GM12878 (cell line): ENCODE results near the gene ATP6V1C2. TPM values are rescaled to one million over a fixed set of nuclear protein-coding genes. Genes with fewer than 3 reads are reported as not detected.

Experiments used
- ATAC-seq: fragments of 200-7000 bp; cut with Tn5 transposase; 3 replicates; pipeline ENCODE4 v1.9.1; 2020; ENCODE audit warnings: mild to moderate bottlenecking, moderate library complexity
- BruUV-seq: library from RNA; stranded (reverse); fragments of 400-500 nt; replicated peaks from 2 replicates; lab custom pipeline; 2021; lab: Mats Ljungman, UMichigan
- CTCF ChIA-PET: fragments of 300-600 bp; sonication (Branson Sonifier 250); formaldehyde crosslinking; extraction: SDS; loops from one replicate; lab custom pipeline; 2021; ENCODE audit warnings: inconsistent platforms; lab: Yijun Ruan, JAX
- POLR2A ChIA-PET: fragments of 350-600 bp; formaldehyde crosslinking; extraction: SDS; loops from one replicate; lab custom pipeline; 2021; ENCODE audit warnings: inconsistent platforms; lab: Charles Lee
- RAD21 ChIA-PET: fragments of 300-600 bp; sonication (Branson Sonifier 250); formaldehyde crosslinking; loops from one replicate; lab custom pipeline; 2023; ENCODE audit warnings: antibody characterized with exemption; ENCODE audit not compliant: unreplicated experiment; lab: Charles Lee
- SMC1A ChIA-PET: fragments of 300-600 bp; sonication (Branson Sonifier 250); formaldehyde crosslinking; loops from one replicate; lab custom pipeline; 2023; ENCODE audit not compliant: unreplicated experiment, uncharacterized antibody; lab: Charles Lee
- DNase-seq: peaks from one replicate; pipeline ENCODE4 v3.0.0-alpha.2; 2011; ENCODE audit warnings: low read depth, low spot score
- FAIRE-seq: peaks from 3 replicates; lab custom pipeline; 2011; peaks lifted over from hg19 to GRCh38; lab: Jason Lieb, UNC
- H2AFZ ChIP-seq: 2 replicates; pipeline ENCODE4 v1.6.0; 2011; ENCODE audit warnings: low read depth, low read length, control low read depth; ENCODE audit not compliant: control insufficient read depth
- H3K27ac ChIP-seq: 2 replicates; pipeline ENCODE4 v1.5.1; 2011; ENCODE audit warnings: control low read depth; ENCODE audit not compliant: control insufficient read depth, insufficient read depth
- H3K27me3 ChIP-seq, 2 experiments: replicated peaks in 1 of 2; 2 replicates each; pipeline versions ENCODE4 v1.6.0 to v1.6.1; 2011; ENCODE audit warnings: low read length in 1 of 2; ENCODE audit not compliant: control insufficient read depth in 2 of 2, insufficient read depth in 2 of 2
- H3K36me3 ChIP-seq, 2 experiments: 2 replicates each; pipeline ENCODE4 v1.5.1; 2011; ENCODE audit warnings: low read length in 1 of 2; ENCODE audit not compliant: control insufficient read depth in 2 of 2, insufficient read depth in 2 of 2
- H3K4me1 ChIP-seq: 2 replicates; pipeline ENCODE4 v1.6.1; 2011; ENCODE audit warnings: mild to moderate bottlenecking, low read length, moderate library complexity, mixed read lengths; ENCODE audit not compliant: control insufficient read depth, insufficient read depth
- H3K4me2 ChIP-seq: 2 replicates; pipeline ENCODE4 v1.6.0; 2011; ENCODE audit warnings: control low read depth; ENCODE audit not compliant: control insufficient read depth, insufficient read depth
- H3K4me3 ChIP-seq: fragments of 200-600 bp; sonication (generic); 2 replicates; pipeline ENCODE4 v1.5.1; 2016
- H3K79me2 ChIP-seq: 2 replicates; pipeline ENCODE4 v1.6.0; 2011; ENCODE audit warnings: low read length; ENCODE audit not compliant: control insufficient read depth, insufficient read depth
- H3K9ac ChIP-seq: 2 replicates; pipeline ENCODE4 v1.8.0; 2011; ENCODE audit warnings: low read length, control low read depth, mixed read lengths; ENCODE audit not compliant: control insufficient read depth, insufficient read depth
- H3K9me3 ChIP-seq: replicated peaks from 3 replicates; pipeline ENCODE4 v1.5.1; 2011; ENCODE audit warnings: mild to moderate bottlenecking, low read length; ENCODE audit not compliant: control insufficient read depth, insufficient read depth
- H4K20me1 ChIP-seq: 2 replicates; pipeline ENCODE4 v1.6.0; 2011; ENCODE audit not compliant: control insufficient read depth, insufficient read depth
- BCLAF1 ChIP-seq: fragments of 450-650 bp; IDR thresholded peaks from 2 replicates; pipeline ENCODE4 v1.6.1; 2017; ENCODE audit warnings: antibody characterized with exemption, mild to moderate bottlenecking, moderate library complexity
- MTA2 ChIP-seq: fragments of 450-650 bp; IDR thresholded peaks from 2 replicates; pipeline ENCODE4 v1.6.1; 2016; ENCODE audit warnings: low read depth, mild to moderate bottlenecking, moderate library complexity
- RAD21 ChIP-seq: IDR thresholded peaks from 2 replicates; pipeline ENCODE4 v1.6.1; 2011; ENCODE audit warnings: mild to moderate bottlenecking, low read depth, low read length, moderate library complexity; ENCODE audit not compliant: insufficient read depth
- RB1 ChIP-seq: fragments of 450-650 bp; formaldehyde crosslinking; IDR thresholded peaks from 2 replicates; pipeline ENCODE4 v1.6.1; 2017; ENCODE audit warnings: mild to moderate bottlenecking, borderline replicate concordance
- STAT1 ChIP-seq: fragments of 450-650 bp; conservative IDR thresholded peaks from 2 replicates; pipeline ENCODE4 v1.6.1; 2014; ENCODE audit warnings: antibody characterized with exemption, mild to moderate bottlenecking
- WGBS: methylation state at CpG from one replicate; pipeline ENCODE4 v1.1.6; 2016; ENCODE audit warnings: low lambda C conversion rate; ENCODE audit not compliant: insufficient replicate concordance, insufficient coverage; ENCODE audit errors: missing lambda C conversion rate; 5-methylcytosine and 5-hydroxymethylcytosine counted together
- in situ Hi-C: fragments of 300-500 bp; cut with MboI; formaldehyde crosslinking; loops from 9 replicates; pipeline ENCODE4 v1.14.3; 2018; ENCODE audit warnings: mixed read lengths
- intact Hi-C: fragments of 100-400 bp; cut with micrococcal nuclease; formaldehyde crosslinking; loops from one replicate; pipeline ENCODE4 v1.14.2; 2022; ENCODE audit not compliant: unreplicated experiment
- polyA plus RNA-seq, 11 experiments: library from polyadenylated mRNA; depleted of rRNA in 4 of 11; unstranded in 6 of 11; stranded (reverse) in 5 of 11; fragments of >200 nt; fragmentation: Nextera tagmentation in 4 of 11; fragmentation: Illumina TruSeq in 1 of 11; extraction: Ambion mirVana in 4 of 11; extraction: Trizol in 1 of 11; gene quantifications; 1 replicate in 1 of 11; 2 replicates in 10 of 11; pipeline versions ENCODE4 v1.2.1 to v1.2.3, GENCODE V29; 2011 to 2016; ENCODE audit warnings: inconsistent platforms in 2 of 11, missing spikeins in 2 of 11, low read depth in 1 of 11
- total RNA-seq, 4 experiments: library from RNA; depleted of rRNA in 3 of 4; stranded (reverse); fragments of >200 nt in 3 of 4; fragmentation: Illumina TruSeq in 1 of 4; extraction: Trizol in 1 of 4; gene quantifications; 2 replicates each; pipeline versions ENCODE4 v1.2.1 to v1.2.3, GENCODE V29; 2013 to 2021
- TF ChIP-seq, protein P1 (sequence below): fragments of 450-650 bp; formaldehyde crosslinking; IDR thresholded peaks from 2 replicates; pipeline ENCODE4 v1.5.0; 2022; ENCODE audit warnings: mild to moderate bottlenecking, missing genetic modification characterization
- TF ChIP-seq, protein P2 (sequence below): fragments of 450-650 bp; IDR thresholded peaks from 2 replicates; pipeline ENCODE4 v1.6.1; 2014; ENCODE audit warnings: mild to moderate bottlenecking
- TF ChIP-seq, protein P3 (sequence below): IDR thresholded peaks from 2 replicates; pipeline ENCODE4 v1.6.1; 2012; ENCODE audit warnings: low read length, inconsistent platforms
- TF ChIP-seq, protein P4 (sequence below): IDR thresholded peaks from 2 replicates; pipeline ENCODE4 v1.6.1; 2011; ENCODE audit warnings: borderline replicate concordance, low read depth, mild to moderate bottlenecking, moderate library complexity, mixed read lengths, low read length; ENCODE audit not compliant: insufficient read depth; ENCODE audit errors: extremely low read length
- TF ChIP-seq, protein P5 (sequence below): IDR thresholded peaks from 2 replicates; pipeline ENCODE4 v1.6.1; 2012; ENCODE audit warnings: low read depth, low read length, improper control_type of control experiment

Gene ATP6V1C2
- total and polyA plus RNA-seq, 10 of the 15 experiments (the other 5 are each of a cell fraction or from before 2014, with no cell fraction given) = 0.04 to 1.5 (median 0.24) TPM; not detected in 1

DNA sequence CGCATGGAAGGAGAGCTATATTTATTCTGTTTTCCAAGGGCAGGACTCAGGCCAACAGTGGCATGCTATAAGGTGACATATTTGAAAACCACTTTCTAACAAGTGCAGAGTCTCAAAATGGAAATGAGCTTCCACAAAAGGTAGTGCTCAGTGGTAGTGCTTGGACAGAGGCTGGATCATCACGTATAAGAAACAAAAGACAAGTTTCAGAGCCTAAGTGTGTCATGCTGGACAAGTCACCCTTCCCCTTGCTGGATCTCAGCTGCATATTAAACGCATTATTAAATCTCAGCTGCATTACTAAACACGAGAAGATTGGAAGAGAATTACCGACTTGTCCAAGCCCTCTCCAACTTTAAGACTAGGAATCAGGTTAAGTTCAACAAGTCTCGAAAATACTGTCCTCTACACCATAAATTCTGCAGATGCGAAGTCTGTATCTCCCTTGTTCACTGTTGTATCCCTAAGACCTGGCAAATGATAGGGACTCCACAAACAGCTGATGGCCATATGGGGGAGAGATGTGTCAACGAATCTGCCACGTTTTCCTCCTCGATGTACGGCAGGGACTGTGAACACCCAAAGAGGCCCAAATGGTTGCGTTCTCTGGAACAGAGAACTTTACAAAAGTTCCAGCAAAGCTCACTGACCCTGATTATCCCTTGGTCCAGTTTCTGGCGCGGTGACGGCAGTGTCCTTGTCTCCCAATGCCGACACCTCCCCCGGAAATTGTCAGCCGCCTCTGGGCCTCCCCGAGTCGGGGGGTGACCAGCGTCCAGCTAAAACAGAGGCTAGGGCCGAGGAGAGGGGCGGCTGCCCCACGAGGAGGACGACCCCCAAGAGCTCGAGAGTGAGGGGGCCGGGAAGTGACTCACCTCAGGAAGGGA is 32.3 kb upstream of the ATP6V1C2 start:
- peaks cover 6% of the 10 kb centered on the region; the same call in 1 of the 2 replicates for H3K4me1 ChIP-seq
- peak overlapping the region; percentile 90 for H3K27ac ChIP-seq
- SMC1A ChIA-PET = interaction anchor here (0.9 to 1.8 kb wide), 2 partner anchors 14 to 56 kb away, joined by 4 to 5 read pairs; no protein-coding TSS in a partner anchor
- peak overlapping the region; percentile 99 for H3K4me3 ChIP-seq
- no peaks in the 10 kb centered on the region for H4K20me1 ChIP-seq
- peak overlapping the region; percentile 79 for H3K4me2 ChIP-seq
- no peaks in the 10 kb centered on the region for H3K27me3 ChIP-seq
- no TSS peak for BruUV-seq
- no peaks in the 10 kb centered on the region for H3K36me3 ChIP-seq
- H3K9me3 ChIP-seq = no peaks in the 10 kb centered on the region
- peak overlapping the region; percentile 98 for H2AFZ ChIP-seq
- DNase-seq (no peak), FAIRE-seq (peak; percentile 74), ATAC-seq (peak; percentile 41)
- peak overlapping the region; percentile 99 for H3K9ac ChIP-seq
- in situ Hi-C loops (no loop called here), intact Hi-C loops (no loop called here)
- RAD21 ChIA-PET = interaction anchor here (1.6 kb wide), 1 partner anchor 123 kb away, joined by 9 read pairs; the partner anchor contains the start of gene PDIA6
- CTCF ChIA-PET = interaction anchor here (0.5 to 1.7 kb wide), 6 partner anchors 14 to 1673 kb away, joined by 3 to 5 read pairs (median 3); no protein-coding TSS in a partner anchor
- peaks cover 53% of the 10 kb centered on the region for H3K79me2 ChIP-seq
- POLR2A ChIA-PET = interaction anchor here (0.6 to 1.4 kb wide), 6 partner anchors 11 to 569 kb away, joined by 3 to 6 read pairs (median 3); partner anchors contain the start of gene PDIA6
- WGBS = 2% methylated on average over 27 of the region's 27 CpGs
- TF ChIP-seq, protein P1, sequence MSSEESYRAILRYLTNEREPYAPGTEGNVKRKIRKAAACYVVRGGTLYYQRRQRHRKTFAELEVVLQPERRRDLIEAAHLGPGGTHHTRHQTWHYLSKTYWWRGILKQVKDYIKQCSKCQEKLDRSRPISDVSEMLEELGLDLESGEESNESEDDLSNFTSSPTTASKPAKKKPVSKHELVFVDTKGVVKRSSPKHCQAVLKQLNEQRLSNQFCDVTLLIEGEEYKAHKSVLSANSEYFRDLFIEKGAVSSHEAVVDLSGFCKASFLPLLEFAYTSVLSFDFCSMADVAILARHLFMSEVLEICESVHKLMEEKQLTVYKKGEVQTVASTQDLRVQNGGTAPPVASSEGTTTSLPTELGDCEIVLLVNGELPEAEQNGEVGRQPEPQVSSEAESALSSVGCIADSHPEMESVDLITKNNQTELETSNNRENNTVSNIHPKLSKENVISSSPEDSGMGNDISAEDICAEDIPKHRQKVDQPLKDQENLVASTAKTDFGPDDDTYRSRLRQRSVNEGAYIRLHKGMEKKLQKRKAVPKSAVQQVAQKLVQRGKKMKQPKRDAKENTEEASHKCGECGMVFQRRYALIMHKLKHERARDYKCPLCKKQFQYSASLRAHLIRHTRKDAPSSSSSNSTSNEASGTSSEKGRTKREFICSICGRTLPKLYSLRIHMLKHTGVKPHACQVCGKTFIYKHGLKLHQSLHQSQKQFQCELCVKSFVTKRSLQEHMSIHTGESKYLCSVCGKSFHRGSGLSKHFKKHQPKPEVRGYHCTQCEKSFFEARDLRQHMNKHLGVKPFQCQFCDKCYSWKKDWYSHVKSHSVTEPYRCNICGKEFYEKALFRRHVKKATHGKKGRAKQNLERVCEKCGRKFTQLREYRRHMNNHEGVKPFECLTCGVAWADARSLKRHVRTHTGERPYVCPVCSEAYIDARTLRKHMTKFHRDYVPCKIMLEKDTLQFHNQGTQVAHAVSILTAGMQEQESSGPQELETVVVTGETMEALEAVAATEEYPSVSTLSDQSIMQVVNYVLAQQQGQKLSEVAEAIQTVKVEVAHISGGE (CRISPR knock-in tag) = no peak
- TF ChIP-seq RB1 (no peak), MTA2 (no peak), STAT1 (no peak), RAD21 (no peak), BCLAF1 (no peak)
- TF ChIP-seq, protein P2, sequence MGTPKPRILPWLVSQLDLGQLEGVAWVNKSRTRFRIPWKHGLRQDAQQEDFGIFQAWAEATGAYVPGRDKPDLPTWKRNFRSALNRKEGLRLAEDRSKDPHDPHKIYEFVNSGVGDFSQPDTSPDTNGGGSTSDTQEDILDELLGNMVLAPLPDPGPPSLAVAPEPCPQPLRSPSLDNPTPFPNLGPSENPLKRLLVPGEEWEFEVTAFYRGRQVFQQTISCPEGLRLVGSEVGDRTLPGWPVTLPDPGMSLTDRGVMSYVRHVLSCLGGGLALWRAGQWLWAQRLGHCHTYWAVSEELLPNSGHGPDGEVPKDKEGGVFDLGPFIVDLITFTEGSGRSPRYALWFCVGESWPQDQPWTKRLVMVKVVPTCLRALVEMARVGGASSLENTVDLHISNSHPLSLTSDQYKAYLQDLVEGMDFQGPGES = no peak
- TF ChIP-seq, protein P3, sequence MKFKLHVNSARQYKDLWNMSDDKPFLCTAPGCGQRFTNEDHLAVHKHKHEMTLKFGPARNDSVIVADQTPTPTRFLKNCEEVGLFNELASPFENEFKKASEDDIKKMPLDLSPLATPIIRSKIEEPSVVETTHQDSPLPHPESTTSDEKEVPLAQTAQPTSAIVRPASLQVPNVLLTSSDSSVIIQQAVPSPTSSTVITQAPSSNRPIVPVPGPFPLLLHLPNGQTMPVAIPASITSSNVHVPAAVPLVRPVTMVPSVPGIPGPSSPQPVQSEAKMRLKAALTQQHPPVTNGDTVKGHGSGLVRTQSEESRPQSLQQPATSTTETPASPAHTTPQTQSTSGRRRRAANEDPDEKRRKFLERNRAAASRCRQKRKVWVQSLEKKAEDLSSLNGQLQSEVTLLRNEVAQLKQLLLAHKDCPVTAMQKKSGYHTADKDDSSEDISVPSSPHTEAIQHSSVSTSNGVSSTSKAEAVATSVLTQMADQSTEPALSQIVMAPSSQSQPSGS = no peak
- TF ChIP-seq, protein P4, sequence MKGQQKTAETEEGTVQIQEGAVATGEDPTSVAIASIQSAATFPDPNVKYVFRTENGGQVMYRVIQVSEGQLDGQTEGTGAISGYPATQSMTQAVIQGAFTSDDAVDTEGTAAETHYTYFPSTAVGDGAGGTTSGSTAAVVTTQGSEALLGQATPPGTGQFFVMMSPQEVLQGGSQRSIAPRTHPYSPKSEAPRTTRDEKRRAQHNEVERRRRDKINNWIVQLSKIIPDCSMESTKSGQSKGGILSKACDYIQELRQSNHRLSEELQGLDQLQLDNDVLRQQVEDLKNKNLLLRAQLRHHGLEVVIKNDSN = no peak
- TF ChIP-seq, protein P5, sequence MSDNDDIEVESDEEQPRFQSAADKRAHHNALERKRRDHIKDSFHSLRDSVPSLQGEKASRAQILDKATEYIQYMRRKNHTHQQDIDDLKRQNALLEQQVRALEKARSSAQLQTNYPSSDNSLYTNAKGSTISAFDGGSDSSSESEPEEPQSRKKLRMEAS = no peak
